ENCODE measurements around the gene TICAM2. TPM values are rescaled to one million over a fixed set of nuclear protein-coding genes. Genes with fewer than 3 reads are reported as not detected.

Gene TICAM2
- total RNA-seq, 1 experiment from 2014 or later = not detected

GRCh38 chr5:115544043-115544435, 58.2 kb downstream of the TICAM2 start:
- peaks cover 3% of the 10 kb centered on the region; the same call in 1 of the 2 replicates for H3K36me3 ChIP-seq (replicated peaks; ENCODE audit: control insufficient read depth, insufficient read depth, low read length)
- no peak for DNase-seq
- H3K4me3 ChIP-seq (ENCODE audit: insufficient read depth, low read depth, low read length) = peak overlapping the region; percentile 55
- no peaks in the 10 kb centered on the region for H3K27me3 ChIP-seq (ENCODE audit: control insufficient read depth, insufficient read depth, low read length)

- Histone ChIP-seq H3K4me3 (ENCODE audit: insufficient read depth, low read depth, low read length) (peak overlapping the region; percentile 55), H3K27me3 (ENCODE audit: control insufficient read depth, insufficient read depth, low read length) (no peaks in the 10 kb centered on the region), H3K36me3 (replicated peaks; ENCODE audit: control insufficient read depth, insufficient read depth, low read length) (peaks cover 3% of the 10 kb centered on the region)
- DNase-seq = peak; percentile 11
Measured at GRCh38 chr5:115543365-115544042, 58.8 kb downstream of the TICAM2 start.

GRCh38 chr5:115542651-115543364, 59.5 kb downstream of the TICAM2 start:
- H3K4me3 ChIP-seq (ENCODE audit: insufficient read depth, low read depth, low read length) = peak overlapping the region; percentile 55
- peaks cover 3% of the 10 kb centered on the region for H3K36me3 ChIP-seq (replicated peaks; ENCODE audit: control insufficient read depth, insufficient read depth, low read length)
- peak; percentile 2 for DNase-seq
- H3K27me3 ChIP-seq (ENCODE audit: control insufficient read depth, insufficient read depth, low read length) = no peaks in the 10 kb centered on the region

GRCh38 chr5:115542086-115542485, 60.2 kb downstream of the TICAM2 start:
- Histone ChIP-seq H3K27me3 (ENCODE audit: control insufficient read depth, insufficient read depth, low read length) (no peaks in the 10 kb centered on the region), H3K36me3 (replicated peaks; ENCODE audit: control insufficient read depth, insufficient read depth, low read length) (peaks cover 3% of the 10 kb centered on the region), H3K4me3 (ENCODE audit: insufficient read depth, low read depth, low read length) (no peak overlapping the region)
- no peak for DNase-seq

- DNase-seq = no peak
- H3K27me3 ChIP-seq (ENCODE audit: control insufficient read depth, insufficient read depth, low read length) = no peaks in the 10 kb centered on the region
- H3K4me3 ChIP-seq (ENCODE audit: insufficient read depth, low read depth, low read length) = no peak overlapping the region; the same call in 1 of the 2 replicates
- peaks cover 3% of the 10 kb centered on the region for H3K36me3 ChIP-seq (replicated peaks; ENCODE audit: control insufficient read depth, insufficient read depth, low read length)
Measured at GRCh38 chr5:115541611-115542010, 60.7 kb downstream of the TICAM2 start.

GRCh38 chr5:115535479-115536035, 66.7 kb downstream of the TICAM2 start:
- no peaks in the 10 kb centered on the region for H3K27me3 ChIP-seq (ENCODE audit: control insufficient read depth, insufficient read depth, low read length)
- no peak overlapping the region for H3K4me3 ChIP-seq (ENCODE audit: insufficient read depth, low read depth, low read length)
- DNase-seq = no peak
- no peaks in the 10 kb centered on the region; the same call in none of the 2 replicates for H3K36me3 ChIP-seq (replicated peaks; ENCODE audit: control insufficient read depth, insufficient read depth, low read length)

GRCh38 chr5:115532517-115532916, 69.8 kb downstream of the TICAM2 start:
- no peak overlapping the region for H3K4me3 ChIP-seq (ENCODE audit: insufficient read depth, low read depth, low read length)
- no peaks in the 10 kb centered on the region; the same call in 1 of the 2 replicates for H3K36me3 ChIP-seq (replicated peaks; ENCODE audit: control insufficient read depth, insufficient read depth, low read length)
- DNase-seq = no peak
- no peaks in the 10 kb centered on the region for H3K27me3 ChIP-seq (ENCODE audit: control insufficient read depth, insufficient read depth, low read length)

GRCh38 chr5:115531787-115532367, 70.4 kb downstream of the TICAM2 start:
- no peak for DNase-seq
- no peaks in the 10 kb centered on the region for H3K27me3 ChIP-seq (ENCODE audit: control insufficient read depth, insufficient read depth, low read length)
- no peaks in the 10 kb centered on the region; the same call in 1 of the 2 replicates for H3K36me3 ChIP-seq (replicated peaks; ENCODE audit: control insufficient read depth, insufficient read depth, low read length)
- no peak overlapping the region for H3K4me3 ChIP-seq (ENCODE audit: insufficient read depth, low read depth, low read length)

- Histone ChIP-seq H3K36me3 (replicated peaks; ENCODE audit: control insufficient read depth, insufficient read depth, low read length) (no peaks in the 10 kb centered on the region; the same call in 1 of the 2 replicates), H3K27me3 (ENCODE audit: control insufficient read depth, insufficient read depth, low read length) (no peaks in the 10 kb centered on the region), H3K4me3 (ENCODE audit: insufficient read depth, low read depth, low read length) (no peak overlapping the region)
- DNase-seq = no peak
Measured at GRCh38 chr5:115531380-115531779, 70.9 kb downstream of the TICAM2 start.

- no peak overlapping the region for H3K4me3 ChIP-seq (ENCODE audit: insufficient read depth, low read depth, low read length)
- DNase-seq = no peak
- no peaks in the 10 kb centered on the region for H3K27me3 ChIP-seq (ENCODE audit: control insufficient read depth, insufficient read depth, low read length)
- no peaks in the 10 kb centered on the region for H3K36me3 ChIP-seq (replicated peaks; ENCODE audit: control insufficient read depth, insufficient read depth, low read length)
Measured at GRCh38 chr5:115530426-115530825, 71.9 kb downstream of the TICAM2 start.

Other genes with a start within 250 kb of the TICAM2 start
- 8.7 and 11.0 TPM in 2 replicates for gene FEM1C, start 57.7 kb downstream of the TICAM2 start, total RNA-seq (2014; rRNA removed; shearing (Covaris generic))
- 53.0 and 58.9 TPM in 2 replicates for gene TMED7, start 23.6 kb upstream of the TICAM2 start, total RNA-seq (2014; rRNA removed; shearing (Covaris generic))
- 9.2 and 9.9 TPM in 2 replicates for gene CDO1, start 214.2 kb upstream of the TICAM2 start, total RNA-seq (2014; rRNA removed; shearing (Covaris generic))
- gene ATG12, start 239.1 kb upstream of the TICAM2 start, total RNA-seq (2014; rRNA removed; shearing (Covaris generic)) = 53.9 and 69.2 TPM in 2 replicates
- gene AP3S1, start 239.5 kb upstream of the TICAM2 start, total RNA-seq (2014; rRNA removed; shearing (Covaris generic)) = 40.6 and 59.3 TPM in 2 replicates